HepG2 (cell line): ENCODE measurements around the gene JAG1. TPM values are rescaled to one million over a fixed set of nuclear protein-coding genes. Genes with fewer than 3 reads are reported as not detected.

ENCODE experiments used
- ATAC-seq: fragments of 200-7000 bp; cut with Tn5 transposase; 3 replicates; pipeline ENCODE4 v1.9.1; 2020; ENCODE audit warnings: mild to moderate bottlenecking, moderate library complexity
- BruUV-seq: library from RNA; stranded (reverse); fragments of 400-500 nt; replicated peaks from 2 replicates; lab custom pipeline; 2021; lab: Mats Ljungman, UMichigan
- CTCF ChIA-PET: fragments of 300-600 bp; formaldehyde crosslinking; extraction: SDS; loops from one replicate; lab custom pipeline; 2021; ENCODE audit warnings: low total read pairs, inconsistent platforms, low intra/inter-chr PET ratio; lab: Yijun Ruan, JAX
- POLR2A ChIA-PET: fragments of 350-600 bp; sonication (Branson Sonifier 250); formaldehyde crosslinking; loops from one replicate; lab custom pipeline; 2020; ENCODE audit warnings: antibody characterized with exemption, inconsistent platforms; lab: Yijun Ruan, JAX
- DNase-seq: peaks from one replicate; pipeline ENCODE4 v3.0.0-alpha.2; 2015; ENCODE audit warnings: low spot score
- FAIRE-seq: peaks from 3 replicates; lab custom pipeline; 2011; peaks lifted over from hg19 to GRCh38; lab: Jason Lieb, UNC
- H2AFZ ChIP-seq: one replicate; pipeline ENCODE4 v1.6.1; 2011; ENCODE audit warnings: low read length, inconsistent platforms
- H3K27ac ChIP-seq: fragments of 300-600 bp; 3 replicates; pipeline ENCODE4 v1.8.0; 2011; ENCODE audit warnings: mixed run types, mild to moderate bottlenecking, mixed read lengths, low read length, inconsistent platforms; ENCODE audit not compliant: insufficient read depth; ENCODE audit errors: extremely low read length
- H3K27me3 ChIP-seq, 2 experiments: fragments of 200-600 bp in 1 of 2; 2 replicates in 1 of 2; 3 replicates in 1 of 2; pipeline versions ENCODE4 v1.6.0 to v1.8.0; 2011; ENCODE audit warnings: low read length in 2 of 2, mild to moderate bottlenecking in 2 of 2, moderate library complexity in 2 of 2, inconsistent platforms in 1 of 2; ENCODE audit not compliant: insufficient read depth in 2 of 2, control insufficient read depth in 1 of 2
- H3K36me3 ChIP-seq, 2 experiments: fragments of 200-600 bp in 1 of 2; replicated peaks in 1 of 2; 2 replicates in 1 of 2; 3 replicates in 1 of 2; pipeline versions ENCODE4 v1.5.1 to v1.8.0; 2011; ENCODE audit warnings: low read length in 2 of 2, inconsistent platforms in 1 of 2; ENCODE audit not compliant: insufficient read depth in 2 of 2, control insufficient read depth in 1 of 2
- H3K4me1 ChIP-seq: 2 replicates; pipeline ENCODE4 v1.5.1; 2012; ENCODE audit warnings: low read length, inconsistent platforms; ENCODE audit not compliant: insufficient read depth
- H3K4me2 ChIP-seq: 2 replicates; pipeline ENCODE4 v1.6.0; 2011; ENCODE audit warnings: low read depth, low read length, inconsistent platforms
- H3K4me3 ChIP-seq, 3 experiments: fragments of 200-600 bp in 1 of 3; sonication (generic), shearing (Covaris generic) in 1 of 3; replicated peaks in 1 of 3; 2 replicates each; pipeline ENCODE4 v1.5.1; 2011 to 2016; ENCODE audit warnings: low read length in 3 of 3, inconsistent platforms in 2 of 3, low read depth in 2 of 3, mild to moderate bottlenecking in 2 of 3, control low read depth in 1 of 3, mixed read lengths in 1 of 3; ENCODE audit not compliant: insufficient read depth in 1 of 3
- H3K79me2 ChIP-seq: one replicate; pipeline ENCODE4 v1.6.1; 2011; ENCODE audit warnings: low read length, inconsistent platforms; ENCODE audit not compliant: insufficient read depth
- H3K9ac ChIP-seq: 2 replicates; pipeline ENCODE4 v1.6.0; 2011; ENCODE audit warnings: mild to moderate bottlenecking, low read depth, low read length, inconsistent platforms; ENCODE audit not compliant: insufficient read depth
- H3K9me3 ChIP-seq: 2 replicates; pipeline ENCODE4 v1.5.1; 2012; ENCODE audit warnings: mild to moderate bottlenecking, low read length
- H4K20me1 ChIP-seq: 2 replicates; pipeline ENCODE4 v1.6.0; 2011; ENCODE audit warnings: inconsistent platforms, mild to moderate bottlenecking, low read length, moderate library complexity; ENCODE audit not compliant: insufficient read depth
- BRD4 ChIP-seq: sonication (generic); formaldehyde crosslinking; IDR thresholded peaks from 2 replicates; pipeline ENCODE4 v1.4.0; 2020; ENCODE audit warnings: missing genetic modification reagents
- DMTF1 ChIP-seq: sonication (generic); formaldehyde crosslinking; IDR thresholded peaks from 2 replicates; pipeline ENCODE4 v1.4.0; 2020; ENCODE audit warnings: mild to moderate bottlenecking, missing genetic modification reagents
- FIP1L1 ChIP-seq: fragments of 200-400 bp; formaldehyde crosslinking; IDR thresholded peaks from 2 replicates; pipeline ENCODE4 v1.6.1; 2018; ENCODE audit warnings: low read depth, mild to moderate bottlenecking, low read length, moderate library complexity, borderline replicate concordance; ENCODE audit not compliant: insufficient read depth
- LCORL ChIP-seq, 2 experiments: fragments of 450-650 bp in 1 of 2; sonication (generic) in 1 of 2; formaldehyde crosslinking in 1 of 2; IDR thresholded peaks; 2 replicates each; pipeline versions ENCODE4 v1.5.0 to v1.6.1; 2017 to 2020; ENCODE audit warnings: antibody characterized with exemption in 1 of 2, missing genetic modification reagents in 1 of 2
- NFATC3 ChIP-seq: sonication (generic); formaldehyde crosslinking; IDR thresholded peaks from 2 replicates; pipeline ENCODE4 v1.5.1; 2020; ENCODE audit warnings: mild to moderate bottlenecking, missing genetic modification reagents
- NFKB2 ChIP-seq: sonication (generic); formaldehyde crosslinking; IDR thresholded peaks from 2 replicates; pipeline ENCODE4 v1.4.0; 2020; ENCODE audit warnings: missing genetic modification reagents, borderline replicate concordance
- PCBP1 ChIP-seq: fragments of 200-400 bp; formaldehyde crosslinking; IDR thresholded peaks from 2 replicates; pipeline ENCODE4 v1.6.1; 2017; ENCODE audit warnings: mild to moderate bottlenecking, low read depth, low read length, borderline replicate concordance
- PTBP1 ChIP-seq: fragments of 200-400 bp; formaldehyde crosslinking; IDR thresholded peaks from 2 replicates; pipeline ENCODE4 v1.6.1; 2018; ENCODE audit warnings: low read length, low read depth; ENCODE audit not compliant: poor library complexity, severe bottlenecking
- RBM22 ChIP-seq: fragments of 200-400 bp; formaldehyde crosslinking; optimal IDR thresholded peaks from 2 replicates; pipeline ENCODE3; 2017; ENCODE audit warnings: mild to moderate bottlenecking, low read length, moderate library complexity
- RFX1 ChIP-seq: fragments of 450-650 bp; IDR thresholded peaks from 2 replicates; pipeline ENCODE4 v1.6.1; 2017
- SATB2 ChIP-seq: sonication (generic); formaldehyde crosslinking; IDR thresholded peaks from 2 replicates; pipeline ENCODE4 v1.5.0; 2020; ENCODE audit warnings: missing genetic modification reagents
- ZFX ChIP-seq: sonication (generic); formaldehyde crosslinking; IDR thresholded peaks from 2 replicates; pipeline ENCODE4 v1.4.0; 2020; ENCODE audit warnings: mild to moderate bottlenecking, low read depth, missing genetic modification reagents, moderate library complexity
- ZNF296 ChIP-seq: sonication (generic); formaldehyde crosslinking; conservative IDR thresholded peaks from 2 replicates; pipeline ENCODE4 v1.5.0; 2020; ENCODE audit warnings: mild to moderate bottlenecking, missing genetic modification reagents
- ZNF547 ChIP-seq: sonication (generic); formaldehyde crosslinking; IDR thresholded peaks from 2 replicates; pipeline ENCODE4 v1.5.1; 2020; ENCODE audit warnings: mild to moderate bottlenecking, missing genetic modification reagents
- ZNF564 ChIP-seq: sonication (generic); formaldehyde crosslinking; IDR thresholded peaks from 2 replicates; pipeline ENCODE4 v1.8.1; 2023; ENCODE audit warnings: mild to moderate bottlenecking, missing genetic modification reagents
- ZNF605 ChIP-seq: sonication (generic); formaldehyde crosslinking; IDR thresholded peaks from 2 replicates; pipeline ENCODE4 v1.8.0; 2022; ENCODE audit warnings: mild to moderate bottlenecking, missing genetic modification reagents
- ZNF746 ChIP-seq: sonication (generic); formaldehyde crosslinking; IDR thresholded peaks from 2 replicates; pipeline ENCODE4 v1.8.0; 2022; ENCODE audit warnings: mild to moderate bottlenecking, missing genetic modification reagents
- ZNF777 ChIP-seq: sonication (generic); formaldehyde crosslinking; IDR thresholded peaks from 2 replicates; pipeline ENCODE4 v1.4.0; 2020; ENCODE audit warnings: missing genetic modification reagents
- WGBS: methylation state at CpG from one replicate; pipeline ENCODE4 v1.1.6; 2017; ENCODE audit warnings: low lambda C conversion rate; 5-methylcytosine and 5-hydroxymethylcytosine counted together
- in situ Hi-C: cut with HindIII; loops from 2 replicates; pipeline ENCODE4 v1.10.0; 2017; ENCODE audit warnings: low pct_unique_long_range_greater_than_20kb; ENCODE audit not compliant: extremely low pct_ligation_motif_present
- intact Hi-C: fragments of 100-400 bp; cut with micrococcal nuclease; formaldehyde crosslinking; loops from one replicate; pipeline ENCODE4 v1.10.0; 2022; ENCODE audit not compliant: unreplicated experiment
- polyA plus RNA-seq, 8 experiments: library from polyadenylated mRNA; depleted of rRNA in 3 of 8; stranded (reverse) in 7 of 8; unstranded in 1 of 8; fragments of >200 nt; fragmentation: Illumina TruSeq in 4 of 8; extraction: Trizol in 4 of 8; gene quantifications; 2 replicates each; pipeline versions ENCODE4 v1.2.1 to v1.2.3, GENCODE V29; 2011 to 2016; ENCODE audit warnings: low read depth in 4 of 8, missing spikeins in 1 of 8, mixed read lengths in 1 of 8; ENCODE audit not compliant: insufficient read depth in 1 of 8
- total RNA-seq, 5 experiments: library from RNA; depleted of rRNA; stranded (reverse); fragments of >200 nt; fragmentation: Illumina TruSeq; extraction: Trizol; gene quantifications; 2 replicates each; pipeline ENCODE4 v1.2.3, GENCODE V29; 2016; ENCODE audit warnings: low read depth in 1 of 5
- TF ChIP-seq, protein P1 (sequence below): sonication (generic); formaldehyde crosslinking; conservative IDR thresholded peaks from 2 replicates; pipeline ENCODE4 v1.8.0; 2022; ENCODE audit warnings: mild to moderate bottlenecking, moderate library complexity, missing genetic modification reagents
- TF ChIP-seq, protein P2 (sequence below): sonication (generic); formaldehyde crosslinking; IDR thresholded peaks from 2 replicates; pipeline ENCODE4; 2020; ENCODE audit warnings: missing genetic modification reagents, mild to moderate bottlenecking, borderline replicate concordance

Gene JAG1
- total and polyA plus RNA-seq, 2 of the 13 experiments (the other 11 are each of a cell fraction or from before 2014, with no cell fraction given) = 47.1 to 56.3 TPM

GRCh38 chr20:10641467-10641866 lies 32.3 kb downstream of the JAG1 start:
- ChIA-PET CTCF (no interaction called here), POLR2A (no interaction called here)
- intact Hi-C loops (no loop called here), in situ Hi-C loops (loop anchor here (10.0 kb wide), 1 partner anchor 207 kb away; the partner anchor contains the start of genes MKKS and SLX4IP)
- no peak overlapping the region for H2AFZ ChIP-seq
- H3K79me2 ChIP-seq = no peaks in the 10 kb centered on the region
- H3K4me1 ChIP-seq = no peaks in the 10 kb centered on the region
- H3K36me3 ChIP-seq = peaks cover 66 to 83% of the 10 kb centered on the region in 2 experiments
- 97% methylated on average over 9 of the region's 12 CpGs for WGBS
- no peaks in the 10 kb centered on the region for H3K9me3 ChIP-seq
- no peak for DNase-seq
- no peak for FAIRE-seq
- ATAC-seq = no peak
- BruUV-seq = no TSS peak
- no peaks in the 10 kb centered on the region for H4K20me1 ChIP-seq
- H3K4me3 ChIP-seq = no peak overlapping the region
- H3K9ac ChIP-seq = no peak overlapping the region
- H3K27ac ChIP-seq = no peak overlapping the region
- H3K27me3 ChIP-seq = no peaks in the 10 kb centered on the region
- no peak overlapping the region for H3K4me2 ChIP-seq
- TF ChIP-seq NFKB2 (CRISPR knock-in tag) = no peak
- no peak for TF ChIP-seq ZNF605
- no peak for TF ChIP-seq ZNF777
- no peak for TF ChIP-seq SATB2 (CRISPR knock-in tag)
- TF ChIP-seq PTBP1 = no peak
- TF ChIP-seq BRD4 (CRISPR knock-in tag) = no peak
- TF ChIP-seq ZNF564 = no peak
- TF ChIP-seq, protein P1, sequence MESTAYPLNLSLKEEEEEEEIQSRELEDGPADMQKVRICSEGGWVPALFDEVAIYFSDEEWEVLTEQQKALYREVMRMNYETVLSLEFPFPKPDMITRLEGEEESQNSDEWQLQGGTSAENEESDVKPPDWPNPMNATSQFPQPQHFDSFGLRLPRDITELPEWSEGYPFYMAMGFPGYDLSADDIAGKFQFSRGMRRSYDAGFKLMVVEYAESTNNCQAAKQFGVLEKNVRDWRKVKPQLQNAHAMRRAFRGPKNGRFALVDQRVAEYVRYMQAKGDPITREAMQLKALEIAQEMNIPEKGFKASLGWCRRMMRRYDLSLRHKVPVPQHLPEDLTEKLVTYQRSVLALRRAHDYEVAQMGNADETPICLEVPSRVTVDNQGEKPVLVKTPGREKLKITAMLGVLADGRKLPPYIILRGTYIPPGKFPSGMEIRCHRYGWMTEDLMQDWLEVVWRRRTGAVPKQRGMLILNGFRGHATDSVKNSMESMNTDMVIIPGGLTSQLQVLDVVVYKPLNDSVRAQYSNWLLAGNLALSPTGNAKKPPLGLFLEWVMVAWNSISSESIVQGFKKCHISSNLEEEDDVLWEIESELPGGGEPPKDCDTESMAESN (CRISPR knock-in tag) = no peak
- TF ChIP-seq ZNF547 (CRISPR knock-in tag) = no peak
- peak; percentile 81 for TF ChIP-seq RBM22
- TF ChIP-seq PCBP1 = no peak
- no peak for TF ChIP-seq DMTF1 (CRISPR knock-in tag)
- no peak for TF ChIP-seq NFATC3 (CRISPR knock-in tag)
- TF ChIP-seq ZFX (CRISPR knock-in tag) = no peak
- TF ChIP-seq RFX1 = no peak
- TF ChIP-seq ZNF746 (CRISPR knock-in tag) = no peak
- no peak for TF ChIP-seq LCORL (IDR thresholded peaks at IDR 0.05)
- no peak for TF ChIP-seq LCORL (CRISPR knock-in tag; IDR thresholded peaks at IDR 0.05)
- TF ChIP-seq, protein P2, sequence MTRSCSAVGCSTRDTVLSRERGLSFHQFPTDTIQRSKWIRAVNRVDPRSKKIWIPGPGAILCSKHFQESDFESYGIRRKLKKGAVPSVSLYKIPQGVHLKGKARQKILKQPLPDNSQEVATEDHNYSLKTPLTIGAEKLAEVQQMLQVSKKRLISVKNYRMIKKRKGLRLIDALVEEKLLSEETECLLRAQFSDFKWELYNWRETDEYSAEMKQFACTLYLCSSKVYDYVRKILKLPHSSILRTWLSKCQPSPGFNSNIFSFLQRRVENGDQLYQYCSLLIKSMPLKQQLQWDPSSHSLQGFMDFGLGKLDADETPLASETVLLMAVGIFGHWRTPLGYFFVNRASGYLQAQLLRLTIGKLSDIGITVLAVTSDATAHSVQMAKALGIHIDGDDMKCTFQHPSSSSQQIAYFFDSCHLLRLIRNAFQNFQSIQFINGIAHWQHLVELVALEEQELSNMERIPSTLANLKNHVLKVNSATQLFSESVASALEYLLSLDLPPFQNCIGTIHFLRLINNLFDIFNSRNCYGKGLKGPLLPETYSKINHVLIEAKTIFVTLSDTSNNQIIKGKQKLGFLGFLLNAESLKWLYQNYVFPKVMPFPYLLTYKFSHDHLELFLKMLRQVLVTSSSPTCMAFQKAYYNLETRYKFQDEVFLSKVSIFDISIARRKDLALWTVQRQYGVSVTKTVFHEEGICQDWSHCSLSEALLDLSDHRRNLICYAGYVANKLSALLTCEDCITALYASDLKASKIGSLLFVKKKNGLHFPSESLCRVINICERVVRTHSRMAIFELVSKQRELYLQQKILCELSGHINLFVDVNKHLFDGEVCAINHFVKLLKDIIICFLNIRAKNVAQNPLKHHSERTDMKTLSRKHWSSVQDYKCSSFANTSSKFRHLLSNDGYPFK (CRISPR knock-in tag) = no peak
- no peak for TF ChIP-seq ZNF296
- TF ChIP-seq FIP1L1 = no peak
